Fibroblast of skin of left quadriceps (primary cell): ENCODE measurements around the gene TMEM269.

Source experiments
- DNase-seq, 2 experiments: peaks; one replicate each; pipeline ENCODE4 v3.0.0-alpha.2; 2013; ENCODE audit warnings: low read depth in 2 of 2

TMEM269 gene

DNA sequence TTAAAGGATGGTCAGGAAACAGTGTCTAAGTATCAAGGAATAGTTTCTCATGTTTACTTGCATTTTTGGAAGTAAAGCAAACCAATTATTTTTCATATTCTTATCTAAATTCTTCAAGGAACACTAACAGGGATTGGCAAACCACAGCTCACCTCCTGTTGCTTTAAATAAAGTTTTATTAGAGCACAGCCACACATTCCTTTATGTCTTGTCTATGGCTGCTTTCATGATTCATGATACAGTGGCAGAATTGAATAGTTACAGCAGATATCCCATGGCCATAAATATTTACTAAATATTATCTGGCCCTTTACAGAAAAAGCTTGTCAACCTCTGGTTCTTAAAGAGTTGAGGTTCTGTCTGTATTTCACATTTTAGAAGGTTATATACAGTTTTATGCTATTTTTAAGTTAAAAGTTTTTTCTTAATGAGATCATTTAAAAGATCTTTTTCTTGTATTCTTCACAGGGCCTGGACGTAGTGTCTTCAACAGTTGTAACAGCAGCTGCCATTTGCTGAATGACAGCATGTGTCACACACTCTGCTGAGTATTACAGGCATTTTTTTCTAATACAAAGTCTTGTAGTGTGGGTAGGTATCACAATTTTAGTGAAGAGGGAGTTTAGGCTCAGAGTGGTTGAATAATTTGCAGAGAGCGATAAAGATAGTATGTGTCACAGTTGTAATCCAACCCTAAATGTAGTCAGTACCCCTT is 64.2 kb downstream of the TMEM269 start:
- DNase-seq = no peak

DNA sequence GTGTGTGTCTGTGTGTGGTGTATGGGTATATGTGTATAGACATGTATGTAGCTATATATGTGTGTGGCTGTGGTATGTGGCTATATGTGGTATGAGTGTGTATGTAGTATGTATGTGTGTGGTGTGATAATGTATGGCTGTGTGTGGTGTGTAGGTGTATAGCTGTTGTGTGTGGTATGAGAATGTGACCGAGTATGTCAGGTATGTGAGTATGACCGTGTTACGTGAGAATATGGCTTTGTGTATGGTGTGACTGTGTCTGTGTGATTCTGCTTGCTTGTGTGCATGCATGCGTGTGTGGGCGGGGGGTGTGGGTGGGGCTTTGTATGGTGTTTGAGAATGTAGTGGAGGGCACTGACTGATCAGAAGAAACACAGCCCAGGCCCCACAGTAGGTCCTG is 65.2 kb downstream of the TMEM269 start:
- no peak for DNase-seq
